Heart right ventricle (tissue), 16 donors: ENCODE measurements around the gene RNF11. TPM values are rescaled to one million over a fixed set of nuclear protein-coding genes. Genes with fewer than 3 reads are reported as not detected.

Experiments
- ATAC-seq, 8 donors: fragments of 200-7000 bp; cut with Tn5 transposase; one replicate each; pipeline ENCODE4 v1.9.1; 2020; ENCODE audit warnings: mild to moderate bottlenecking in 8 of 8, moderate library complexity in 8 of 8, moderate number of reproducible peaks in 1 of 8
- DNase-seq, 2 donors: peaks; one replicate each; pipeline ENCODE4 v3.0.0-alpha.2; 2020
- H3K27ac ChIP-seq, 10 donors: fragments of 200-600 bp; sonication (generic) in 2 of 10; one replicate each; pipeline versions ENCODE4 v1.5.0 to v1.8.0; 2020 to 2022; ENCODE audit warnings: mild to moderate bottlenecking in 3 of 10
- H3K27me3 ChIP-seq, 7 donors: fragments of 200-600 bp; one replicate each; pipeline ENCODE4 v1.8.0; 2021 to 2022; ENCODE audit warnings: mild to moderate bottlenecking in 2 of 7
- H3K36me3 ChIP-seq, 9 donors: fragments of 200-600 bp; sonication (generic) in 1 of 9; one replicate each; pipeline versions ENCODE4 v1.5.0 to v1.8.0; 2020 to 2022; ENCODE audit warnings: mild to moderate bottlenecking in 2 of 9
- H3K4me1 ChIP-seq, 9 donors: fragments of 200-600 bp; sonication (generic) in 1 of 9; one replicate each; pipeline versions ENCODE4 v1.5.0 to v1.8.0; 2020 to 2022; ENCODE audit warnings: mild to moderate bottlenecking in 4 of 9
- H3K4me3 ChIP-seq, 10 donors: fragments of 200-600 bp; sonication (generic) in 2 of 10; one replicate each; pipeline versions ENCODE4 v1.5.0 to v1.8.0; 2020 to 2022; ENCODE audit warnings: mild to moderate bottlenecking in 7 of 10, moderate library complexity in 2 of 10
- H3K9me3 ChIP-seq, 11 donors: fragments of 200-600 bp in 10 of 11; sonication (generic) in 2 of 11; one replicate each; pipeline versions ENCODE4 v1.5.0 to v1.8.0; 2013 to 2022; ENCODE audit warnings: mild to moderate bottlenecking in 2 of 11, control low read depth in 1 of 11, moderate library complexity in 1 of 11
- CTCF ChIP-seq, 9 donors: fragments of 200-600 bp; sonication (generic) in 2 of 9; IDR thresholded peaks; one replicate each; pipeline versions ENCODE4 v1.5.0 to v1.8.0; 2021 to 2022; ENCODE audit warnings: antibody characterized with exemption in 9 of 9, mild to moderate bottlenecking in 5 of 9, moderate library complexity in 1 of 9
- WGBS, 2 donors: extraction: QIAGEN DNeasy Blood & Tissue Kit; methylation state at CpG; one replicate each; pipeline ENCODE4 v1.1.7; 2013; ENCODE audit warnings: inconsistent platforms in 1 of 2; 5-methylcytosine and 5-hydroxymethylcytosine counted together
- intact Hi-C, 10 donors: fragments of 100-400 bp; cut with DNase I; formaldehyde crosslinking; loops; one replicate each; pipeline versions ENCODE4 v1.11.1 to v1.14.2; 2022
- polyA plus RNA-seq, 2 donors: library from polyadenylated mRNA; stranded (reverse); fragments of 200-250 nt; gene quantifications; one replicate each; pipeline ENCODE4 v1.2.3, GENCODE V29; 2013
- total RNA-seq, 10 donors: library from RNA; stranded (reverse); fragmentation: NEBNext Ultra II Directional in 3 of 10; extraction: Animal tissue kit (Norgen Biotek cat#: 25700) in 3 of 10; gene quantifications; one replicate each; pipeline versions ENCODE4 v1.2.1 to v1.2.4, GENCODE V29; 2021 to 2023
- donor health status: Arrhythmogenic right ventricular cardiomyopathy.
- donor health status: ischemic (EF 13 %, LVEDD 7.1; RV severe dilation, severe dysfunction).
- donor health status: healthy with polysubstance abuse.
- donor health status: DM: no; HTN: yes; CAD: no.
- donor health status: DM: no; HTN: no; CAD: no.
- donor health status: ischemic (EF 25% LVEDD 6.9; RV normal size, moderate dysfunction).
- donor health status: ischemic (EF 25% LVEDD 5.7; RV mildly dilated, moderate dysfunction).
- donor health status: healthy.
- donor health status: DM: yes; HTN: yes; CAD: no.
- donor health status: Ischemic cardiomyopathy.
- donor health status: ischemic (EF 35%, LVEDD 5.7; RV mildly dilated, moderate dysfunction).
- donor health status: nonischemic (EF 11% LVEDD 7.7; RV severe dilation, severe dysfunction).
- donor health status: DM: yes; HTN: yes; CAD: no.
- donor health status: PGD.
- donor health status: ischemic (EF 29% LVEDD 5.4; RV normal size, mild dysfunction).
- donor health status: nonischemic (EF 23%, LVEDD 6.1; RV moderate dilation, normal function).

Gene RNF11
- total and polyA plus RNA-seq, 12 donors: 33.5 to 157 (median 114) TPM

GRCh38 chr1:51295926-51296325 is 59.9 kb downstream of the RNF11 start:
- intact Hi-C loops: loop anchor here in 6 of 10 donors (2.0 to 10.0 kb wide), 4 partner anchors 59 to 105 kb away; partner anchors contain the start of gene RNF11 (in 4 of the 6)
- no peak for DNase-seq

GRCh38 chr1:51296383-51297357 is 60.6 kb downstream of the RNF11 start:
- peak; percentile 76 to 90 (median 86) for ATAC-seq
- Histone ChIP-seq H3K4me1 (peaks cover 3 to 18% (median 12%) of the 10 kb centered on the region in 9 donors), H3K4me3 (peak overlapping the region in 9 of 10 donors; percentile 39 to 61 (median 52)), H3K36me3 (no peaks in the 10 kb centered on the region), H3K9me3 (no peaks in the 10 kb centered on the region), H3K27ac (peak overlapping the region in 5 of 10 donors; percentile 10 to 64 (median 25)), H3K27me3 (no peaks in the 10 kb centered on the region)
- intact Hi-C loops: loop anchor here in 6 of 10 donors (2.0 to 10.0 kb wide), 4 partner anchors 59 to 106 kb away; partner anchors contain the start of gene RNF11 (in 4 of the 6)
- WGBS, 2 donors: 18 to 20% methylated on average over 33 of the region's 33 CpGs
- peak; percentile 82 to 86 for DNase-seq
- TF ChIP-seq CTCF (IDR thresholded peaks at IDR 0.05): peak; percentile 90 to 99 (median 97)

More at GRCh38 chr1:51295926-51296325, 59.9 kb downstream of the RNF11 start:
- 89 to 93% methylated on average over 17 of the region's 17 CpGs for WGBS, 2 donors
- no peaks in the 10 kb centered on the region for H3K9me3 ChIP-seq
- no peak for TF ChIP-seq CTCF (IDR thresholded peaks at IDR 0.05)
- no peaks in the 10 kb centered on the region for H3K27me3 ChIP-seq
- H3K4me3 ChIP-seq: no peak overlapping the region
- H3K4me1 ChIP-seq: peaks cover 3 to 18% (median 12%) of the 10 kb centered on the region in 9 donors
- H3K36me3 ChIP-seq: no peaks in the 10 kb centered on the region
- ATAC-seq: peak in 1 of 8 donors; percentile 9
- peak overlapping the region in 1 of 10 donors; percentile 9 for H3K27ac ChIP-seq

GRCh38 chr1:51297401-51298321 is 61.6 kb downstream of the RNF11 start:
- peak overlapping the region in 9 of 10 donors; percentile 39 to 61 (median 52) for H3K4me3 ChIP-seq
- ATAC-seq (peak in 5 of 8 donors; percentile 6 to 24 (median 19)), DNase-seq (no peak)
- peak overlapping the region in 4 of 10 donors; percentile 10 to 64 (median 35) for H3K27ac ChIP-seq
- TF ChIP-seq CTCF (IDR thresholded peaks at IDR 0.05): no peak
- H3K27me3 ChIP-seq: no peaks in the 10 kb centered on the region
- no peaks in the 10 kb centered on the region for H3K36me3 ChIP-seq
- H3K4me1 ChIP-seq: peaks cover 3 to 18% (median 12%) of the 10 kb centered on the region in 9 donors
- intact Hi-C loops: loop anchor here in 6 of 10 donors (2.0 to 10.0 kb wide), 4 partner anchors 60 to 107 kb away; partner anchors contain the start of gene RNF11 (in 4 of the 6)
- H3K9me3 ChIP-seq: no peaks in the 10 kb centered on the region
- 77 to 78% methylated on average over 25 of the region's 25 CpGs for WGBS, 2 donors
